Esophagus mucosa (tissue), 1 donor: ENCODE measurements around the gene C2orf15. TPM values are rescaled to one million over a fixed set of nuclear protein-coding genes. Genes with fewer than 3 reads are reported as not detected.
"Not testable (repeated sequence)": the region's sequence is repeated elsewhere in the genome, so short reads cannot be mapped to it uniquely, and the experiment has no call there.

Experiments
- ATAC-seq: fragments of 200-7000 bp; cut with Tn5 transposase; one replicate; pipeline ENCODE4 v1.9.1; 2020
- total RNA-seq: library from RNA; stranded (reverse); gene quantifications from one replicate; pipeline ENCODE4 v1.2.4, GENCODE V29; 2023
- donor health status: DM: yes; HTN: yes; CAD: no.

Gene C2orf15
- total RNA-seq, 1 donor from 2014 or later = 1.9 TPM

GRCh38 chr2:99169534-99169933 lies 28.0 kb downstream of the C2orf15 start:
- ATAC-seq = no peak

- no peak for ATAC-seq
Observed at GRCh38 chr2:99171377-99172140, 30.1 kb downstream of the C2orf15 start.

GRCh38 chr2:99180755-99181623 lies 39.5 kb downstream of the C2orf15 start, which contains the start of the genes MITD1 and MRPL30:
MITD1 (minus strand) TSS chr2:99181058; CDS start chr2:99180981, 77 bp downstream.
MRPL30 (plus strand) TSS chr2:99181184; CDS start chr2:99186204, 5,020 bp downstream.
- ATAC-seq = peak; percentile 97

GRCh38 chr2:99181624-99182000 lies 40.1 kb downstream of the C2orf15 start:
- ATAC-seq = no peak

GRCh38 chr2:99183025-99183424 lies 41.5 kb downstream of the C2orf15 start:
- ATAC-seq = no peak

GRCh38 chr2:99184811-99185210 lies 43.3 kb downstream of the C2orf15 start:
- no peak for ATAC-seq

- ATAC-seq = no peak
Observed at GRCh38 chr2:99187011-99187410, 45.5 kb downstream of the C2orf15 start.

- ATAC-seq = no peak
Observed at GRCh38 chr2:99188357-99188756, 46.9 kb downstream of the C2orf15 start.

GRCh38 chr2:99190548-99190947 lies 49.0 kb downstream of the C2orf15 start:
- ATAC-seq = no peak

GRCh38 chr2:99192364-99192763 lies 50.9 kb downstream of the C2orf15 start:
- ATAC-seq = not testable (repeated sequence)

- peak; percentile 92 for ATAC-seq
Observed at GRCh38 chr2:99198103-99198841, 56.8 kb downstream of the C2orf15 start.

GRCh38 chr2:99200076-99200800 lies 58.7 kb downstream of the C2orf15 start:
- no peak for ATAC-seq

Other genes with a start within 250 kb of the C2orf15 start
- gene CRACDL, start 205.5 kb upstream of the C2orf15 start, total RNA-seq = 6.6 TPM
- 2.8 TPM for gene TSGA10, start 13.2 kb downstream of the C2orf15 start, total RNA-seq
- gene LIPT1, start 13.3 kb downstream of the C2orf15 start, total RNA-seq = 3.3 TPM
- gene MITD1, start 39.4 kb downstream of the C2orf15 start, total RNA-seq = 19.0 TPM
- 25.7 TPM for gene MRPL30, start 39.5 kb downstream of the C2orf15 start, total RNA-seq
- not detected for gene LYG2, start 114.0 kb downstream of the C2orf15 start, total RNA-seq
- gene LYG1, start 159.5 kb downstream of the C2orf15 start, total RNA-seq = 0.20 TPM
- gene TXNDC9, start 194.6 kb downstream of the C2orf15 start, total RNA-seq = 25.6 TPM
- gene EIF5B, start 195.7 kb downstream of the C2orf15 start, total RNA-seq = 24.7 TPM